Bronchial epithelial cell (primary cell): Measurements from ENCODE around the gene SMURF2. TPM values are rescaled to one million over a fixed set of nuclear protein-coding genes. Genes with fewer than 3 reads are reported as not detected.

Source experiments
- DNase-seq: peaks from one replicate; pipeline ENCODE4 v3.0.0-alpha.2; 2010; ENCODE audit warnings: low read depth
- FAIRE-seq: peaks from 2 replicates; lab custom pipeline; 2011; peaks lifted over from hg19 to GRCh38; lab: Jason Lieb, UNC
- H3K27me3 ChIP-seq: 2 replicates; pipeline ENCODE4 v1.5.1; 2011; ENCODE audit warnings: low read length; ENCODE audit not compliant: control insufficient read depth, insufficient read depth
- H3K36me3 ChIP-seq: 2 replicates; pipeline ENCODE4 v1.5.1; 2011; ENCODE audit warnings: low read length; ENCODE audit not compliant: control insufficient read depth, insufficient read depth
- H3K4me3 ChIP-seq: 2 replicates; pipeline ENCODE4 v1.5.1; 2011; ENCODE audit warnings: mild to moderate bottlenecking, low read depth, low read length, control low read depth
- CTCF ChIP-seq: IDR thresholded peaks from 2 replicates; pipeline ENCODE4 v1.5.1; 2011; ENCODE audit warnings: mild to moderate bottlenecking, moderate library complexity, low read length, control low read depth, inconsistent platforms; ENCODE audit not compliant: insufficient read depth, severe bottlenecking
- total RNA-seq: library from RNA; depleted of rRNA; stranded (reverse); fragments of >200 nt; gene quantifications from 2 replicates; pipeline ENCODE4 v1.2.1, GENCODE V29; 2014

Gene SMURF2
- total RNA-seq, 1 donor from 2014 or later, result 52.4 TPM

- no peak for DNase-seq
- Histone ChIP-seq H3K27me3 (no peaks in the 10 kb centered on the region), H3K36me3 (no peaks in the 10 kb centered on the region), H3K4me3 (no peak overlapping the region)
- no peak for FAIRE-seq
- no peak for TF ChIP-seq CTCF
Observed at GRCh38 chr17:64653985-64654355, 8.1 kb downstream of the SMURF2 start.

GRCh38 chr17:64653325-64653984 lies 8.7 kb downstream of the SMURF2 start:
- H3K36me3 ChIP-seq, result no peaks in the 10 kb centered on the region
- peak; percentile 62 for DNase-seq
- no peak for FAIRE-seq

GRCh38 chr17:64651889-64652288 lies 10.2 kb downstream of the SMURF2 start:
- FAIRE-seq, result no peak
- no peak overlapping the region for H3K4me3 ChIP-seq
- DNase-seq, result no peak
- no peaks in the 10 kb centered on the region for H3K36me3 ChIP-seq
- no peaks in the 10 kb centered on the region for H3K27me3 ChIP-seq
- TF ChIP-seq CTCF, result no peak

More at GRCh38 chr17:64653325-64653984, 8.7 kb downstream of the SMURF2 start:
- H3K27me3 ChIP-seq, result no peaks in the 10 kb centered on the region
- H3K4me3 ChIP-seq, result no peak overlapping the region
- TF ChIP-seq CTCF, result no peak

GRCh38 chr17:64648234-64648633 lies 13.9 kb downstream of the SMURF2 start:
- H3K36me3 ChIP-seq, result no peaks in the 10 kb centered on the region
- no peak for FAIRE-seq
- TF ChIP-seq CTCF, result no peak

GRCh38 chr17:64647817-64648216 lies 14.3 kb downstream of the SMURF2 start:
- no peaks in the 10 kb centered on the region for H3K36me3 ChIP-seq
- H3K4me3 ChIP-seq, result no peak overlapping the region
- no peak for DNase-seq
- no peak for FAIRE-seq
- no peak for TF ChIP-seq CTCF
- no peaks in the 10 kb centered on the region for H3K27me3 ChIP-seq

More at GRCh38 chr17:64648234-64648633, 13.9 kb downstream of the SMURF2 start:
- H3K4me3 ChIP-seq, result no peak overlapping the region
- H3K27me3 ChIP-seq, result no peaks in the 10 kb centered on the region
- no peak for DNase-seq

- Histone ChIP-seq H3K4me3 (no peak overlapping the region), H3K27me3 (no peaks in the 10 kb centered on the region), H3K36me3 (peaks cover 1% of the 10 kb centered on the region)
- no peak for TF ChIP-seq CTCF
- DNase-seq (no peak), FAIRE-seq (no peak)
Observed at GRCh38 chr17:64639516-64639915, 22.6 kb downstream of the SMURF2 start.
